NCI-H128 (cell line): ENCODE measurements around the gene GOLGA6L26.
"Not testable (repeated sequence)": the region's sequence is repeated elsewhere in the genome, so short reads cannot be mapped to it uniquely, and the experiment has no call there.

ENCODE experiments used
- DNase-seq: peaks from one replicate; lab custom pipeline; 2025; ENCODE audit not compliant: unreplicated experiment; lab: John Stamatoyannopoulos, UW

GOLGA6L26 gene

GRCh38 chr15:23334096-23334495 lies at the start of gene GOLGA6L26:
Gene GOLGA6L26 (minus strand): TSS chr15:23334196. CDS start chr15:23334135, 61 bp downstream.
- not testable (repeated sequence) for DNase-seq

GRCh38 chr15:23381192-23381591 lies 47.2 kb upstream of the GOLGA6L26 start:
- not testable (repeated sequence) for DNase-seq

- DNase-seq, result not testable (repeated sequence)
These were observed 46.7 kb upstream of the GOLGA6L26 start for GRCh38 chr15:23380700-23381099.

GRCh38 chr15:23378946-23379345 lies 45.0 kb upstream of the GOLGA6L26 start:
- not testable (repeated sequence) for DNase-seq

GRCh38 chr15:23374226-23374625 lies 40.2 kb upstream of the GOLGA6L26 start:
- DNase-seq, result not testable (repeated sequence)

- DNase-seq, result not testable (repeated sequence)
These were observed 39.0 kb upstream of the GOLGA6L26 start for GRCh38 chr15:23372891-23373600.

- DNase-seq, result no peak
These were observed 38.3 kb upstream of the GOLGA6L26 start for GRCh38 chr15:23372284-23372683.

GRCh38 chr15:23371868-23372267 lies 37.9 kb upstream of the GOLGA6L26 start:
- DNase-seq, result not testable (repeated sequence)

- not testable (repeated sequence) for DNase-seq
These were observed 37.1 kb upstream of the GOLGA6L26 start for GRCh38 chr15:23371134-23371533.

GRCh38 chr15:23370578-23370977 lies 36.6 kb upstream of the GOLGA6L26 start:
- no peak for DNase-seq

- DNase-seq, result not testable (repeated sequence)
These were observed 30.3 kb upstream of the GOLGA6L26 start for GRCh38 chr15:23364261-23364660.

GRCh38 chr15:23362622-23363021 lies 28.6 kb upstream of the GOLGA6L26 start:
- DNase-seq, result not testable (repeated sequence)

- DNase-seq, result not testable (repeated sequence)
These were observed 20.5 kb upstream of the GOLGA6L26 start, which contains the start of gene GOLGA8S for GRCh38 chr15:23354448-23354847. Gene GOLGA8S (plus strand): TSS chr15:23354748. CDS start chr15:23354810, 62 bp downstream.

GRCh38 chr15:23311233-23311632 lies 22.8 kb downstream of the GOLGA6L26 start:
- not testable (repeated sequence) for DNase-seq

- not testable (repeated sequence) for DNase-seq
These were observed 28.1 kb downstream of the GOLGA6L26 start for GRCh38 chr15:23305921-23306320.

- DNase-seq, result not testable (repeated sequence)
These were observed 29.2 kb downstream of the GOLGA6L26 start for GRCh38 chr15:23304805-23305204.

- not testable (repeated sequence) for DNase-seq
These were observed 29.7 kb downstream of the GOLGA6L26 start for GRCh38 chr15:23304267-23304666.

GRCh38 chr15:23303654-23304053 lies 30.3 kb downstream of the GOLGA6L26 start:
- not testable (repeated sequence) for DNase-seq

GRCh38 chr15:23303246-23303645 lies 30.8 kb downstream of the GOLGA6L26 start:
- DNase-seq, result not testable (repeated sequence)
